GM21786 (cell line): ENCODE results near the gene ABCC4.
"Not testable (repeated sequence)": the region's sequence is repeated elsewhere in the genome, so short reads cannot be mapped to it uniquely, and the experiment has no call there.

Experiments
- ATAC-seq: cut with Tn5 transposase; IDR thresholded peaks from one replicate; pipeline ENCODE4 v1.9.1; 2021; ENCODE audit not compliant: unreplicated experiment

ABCC4 gene

DNA sequence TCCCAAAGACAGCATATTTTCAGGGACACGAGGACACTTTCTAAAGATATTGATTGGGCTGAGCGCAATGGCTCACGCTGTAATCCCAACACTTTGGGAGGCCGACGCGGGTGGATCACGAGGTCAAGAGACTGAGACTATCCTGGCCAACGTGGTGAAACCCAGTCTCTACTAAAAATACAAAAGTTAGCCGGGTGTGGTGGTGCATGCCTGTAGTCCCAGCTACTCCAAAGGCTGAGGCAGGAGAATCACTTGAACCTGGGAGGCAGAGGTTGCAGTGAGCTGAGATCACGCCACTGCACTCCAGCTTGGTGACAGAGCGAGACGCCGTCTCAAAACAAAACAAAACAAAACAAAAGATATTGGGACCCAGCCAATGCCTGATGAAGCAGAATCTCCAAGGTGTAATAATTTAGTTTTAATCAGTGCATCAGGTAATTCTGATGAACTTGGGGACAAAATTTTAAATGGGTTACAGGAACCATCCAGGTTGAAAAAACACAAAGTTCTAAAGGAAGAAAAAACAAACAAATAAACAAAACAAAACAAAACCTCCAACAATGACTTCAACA is 100.8 kb downstream of the ABCC4 start:
- ATAC-seq, result not testable (repeated sequence)

GRCh38 chr13:95199896-95200295 is 101.4 kb downstream of the ABCC4 start:
- no peak for ATAC-seq

DNA sequence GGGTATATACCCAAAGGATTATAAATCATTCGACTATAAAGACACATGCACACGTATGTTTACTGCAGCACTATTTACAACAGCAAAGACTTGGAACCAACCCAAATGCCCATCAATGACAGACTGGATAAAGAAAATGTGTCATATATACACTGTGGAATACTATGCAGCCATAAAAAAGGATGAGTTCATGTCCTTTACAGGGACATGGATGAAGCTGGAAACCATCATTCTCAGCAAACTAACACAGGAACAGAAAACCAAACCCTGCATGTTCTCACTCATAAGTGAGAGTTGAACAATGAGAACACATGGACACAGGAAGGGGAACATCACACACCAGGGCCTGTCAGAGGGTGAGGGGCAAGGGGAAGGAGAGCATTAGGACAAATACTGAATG is 102.6 kb downstream of the ABCC4 start:
- not testable (repeated sequence) for ATAC-seq

GRCh38 chr13:95197548-95197947 is 103.7 kb downstream of the ABCC4 start:
- no peak for ATAC-seq

- ATAC-seq, result no peak
Measured at GRCh38 chr13:95195146-95195545, 106.1 kb downstream of the ABCC4 start.

- ATAC-seq, result no peak
Measured at GRCh38 chr13:95193509-95194230, 107.6 kb downstream of the ABCC4 start.

- ATAC-seq, result no peak
Measured at GRCh38 chr13:95192998-95193397, 108.3 kb downstream of the ABCC4 start.

DNA sequence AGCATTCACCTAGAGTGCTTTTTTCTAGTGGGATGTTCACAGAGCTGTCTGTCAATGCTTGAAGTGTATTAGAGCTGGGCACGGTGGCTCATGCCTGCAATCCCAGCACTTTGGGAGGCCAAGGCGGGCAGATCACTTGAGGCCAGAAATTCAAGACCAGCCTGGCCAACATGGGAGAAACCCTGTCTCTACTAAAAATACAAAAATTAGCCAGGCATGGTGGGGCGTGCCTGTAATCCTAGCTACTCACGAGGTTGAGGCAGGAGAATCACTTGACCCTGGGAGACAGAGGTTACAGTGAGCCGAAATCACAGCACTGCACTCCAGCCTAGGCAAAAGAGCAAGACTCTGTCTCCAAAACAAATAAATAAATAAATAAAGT is 108.7 kb downstream of the ABCC4 start:
- ATAC-seq, result not testable (repeated sequence)

- peak; percentile 95 for ATAC-seq
Measured at GRCh38 chr13:95191821-95192563, 109.3 kb downstream of the ABCC4 start.

DNA sequence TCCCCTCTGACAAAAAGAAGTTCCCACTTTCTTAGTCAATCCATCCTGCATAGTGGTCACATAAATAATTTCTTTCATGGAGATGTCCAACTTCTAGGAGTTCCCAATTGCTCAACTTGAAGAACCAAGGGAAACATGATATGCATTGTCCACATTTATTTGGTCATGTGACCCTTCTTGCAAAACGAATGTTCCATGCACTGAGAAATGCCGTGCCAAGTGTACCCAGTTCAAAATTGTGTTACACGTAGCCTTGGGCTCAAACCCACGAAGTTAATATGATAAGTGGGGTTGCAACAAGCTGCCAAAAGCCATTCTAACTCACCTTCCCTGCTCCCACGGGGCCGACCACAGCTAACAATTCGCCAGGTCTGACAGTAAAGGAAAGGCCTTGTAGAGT is 113.1 kb downstream of the ABCC4 start:
- no peak for ATAC-seq

DNA sequence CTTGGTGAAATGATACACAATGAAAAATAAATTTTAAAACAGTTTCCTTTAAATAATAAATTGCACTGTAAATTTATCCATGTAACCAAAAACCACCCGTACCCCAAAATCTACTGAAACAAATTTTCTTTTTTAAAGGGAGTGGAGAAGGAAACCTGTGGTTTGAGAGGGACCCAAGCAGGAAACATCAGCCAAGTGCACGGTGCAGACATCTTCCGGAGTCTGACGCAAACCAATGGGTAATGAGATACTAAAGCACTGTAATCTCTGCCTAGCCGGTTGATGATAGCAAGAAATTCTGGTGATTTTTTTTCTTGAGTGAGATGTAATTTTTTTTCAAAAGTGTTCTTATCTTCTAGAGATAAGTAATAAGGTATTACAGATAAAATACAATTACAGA is 115.4 kb downstream of the ABCC4 start:
- ATAC-seq, result no peak

GRCh38 chr13:95185311-95185710 is 115.9 kb downstream of the ABCC4 start:
- no peak for ATAC-seq

DNA sequence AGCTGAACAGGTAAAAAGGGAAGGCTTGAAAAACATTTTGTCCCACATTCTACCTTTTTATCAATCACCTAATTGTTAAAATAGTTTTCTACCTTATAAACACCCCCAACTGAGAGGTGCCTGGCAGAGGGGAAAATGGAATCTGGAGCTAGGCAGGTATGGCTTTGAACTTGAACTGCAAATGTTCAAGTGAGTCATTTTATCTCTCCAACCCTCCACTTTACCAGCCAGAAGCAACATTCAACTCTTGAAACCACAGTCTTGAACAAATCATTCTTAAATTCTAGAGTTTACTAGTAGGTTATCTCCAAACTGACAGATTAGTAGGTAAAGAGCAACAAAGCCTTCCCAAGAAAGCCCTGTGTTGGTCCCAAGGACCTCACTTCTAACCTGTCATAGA is 116.9 kb downstream of the ABCC4 start:
- no peak for ATAC-seq

DNA sequence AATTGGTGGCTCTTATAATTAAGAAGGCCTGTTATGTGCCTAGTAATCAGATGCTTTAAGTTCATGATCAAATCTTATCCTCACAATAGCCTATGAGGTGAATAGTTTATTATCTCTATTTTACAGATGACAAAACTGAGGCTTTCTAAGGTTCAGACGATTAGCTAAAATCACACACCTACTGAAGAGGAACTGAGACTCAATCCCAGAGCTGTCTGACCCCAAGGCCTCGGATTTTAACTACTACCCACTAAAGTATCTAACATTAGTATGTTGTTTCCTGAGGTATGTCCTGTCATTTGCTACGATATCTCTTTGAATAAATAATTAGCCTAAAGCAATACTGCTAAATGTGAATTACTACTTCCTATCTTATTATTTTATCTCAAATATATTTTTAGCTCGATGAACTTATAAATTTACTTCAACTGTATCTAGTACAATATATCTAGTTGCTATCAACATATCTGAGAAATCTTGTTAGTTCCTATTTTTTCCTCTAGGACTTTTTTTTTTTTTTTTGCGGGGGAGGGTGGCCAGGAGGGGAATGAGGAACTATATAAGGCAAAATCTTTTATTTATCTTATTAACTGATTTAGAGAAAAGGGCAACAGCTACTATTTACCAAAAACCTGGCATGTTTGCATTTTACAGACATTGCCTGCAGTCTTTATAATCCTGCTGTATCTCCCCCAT is 118.5 kb downstream of the ABCC4 start:
- no peak for ATAC-seq

DNA sequence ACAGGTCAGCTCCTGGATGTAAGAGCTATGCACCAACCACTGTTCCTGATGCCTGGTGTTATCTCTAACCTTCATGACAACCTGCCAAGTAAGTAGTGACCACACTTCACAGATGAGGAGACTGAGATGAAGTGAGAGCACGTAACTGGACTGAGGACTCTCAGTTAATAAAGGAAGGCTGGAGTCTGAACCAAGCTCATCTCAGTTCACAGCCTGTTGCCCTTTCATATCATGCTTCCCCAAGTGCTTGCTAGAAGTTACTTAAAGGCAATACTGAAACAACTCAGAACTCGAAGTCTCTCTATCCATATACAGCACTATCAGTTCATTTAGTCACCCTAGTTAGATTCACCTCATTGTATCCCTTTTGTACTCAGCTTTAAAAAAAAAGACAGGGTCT is 119.7 kb downstream of the ABCC4 start:
- ATAC-seq, result peak; percentile 76

GRCh38 chr13:95180513-95181245 is 120.6 kb downstream of the ABCC4 start:
- no peak for ATAC-seq

GRCh38 chr13:95176611-95177259 is 124.5 kb downstream of the ABCC4 start:
- ATAC-seq, result no peak

GRCh38 chr13:95174517-95174916 is 126.7 kb downstream of the ABCC4 start:
- no peak for ATAC-seq

DNA sequence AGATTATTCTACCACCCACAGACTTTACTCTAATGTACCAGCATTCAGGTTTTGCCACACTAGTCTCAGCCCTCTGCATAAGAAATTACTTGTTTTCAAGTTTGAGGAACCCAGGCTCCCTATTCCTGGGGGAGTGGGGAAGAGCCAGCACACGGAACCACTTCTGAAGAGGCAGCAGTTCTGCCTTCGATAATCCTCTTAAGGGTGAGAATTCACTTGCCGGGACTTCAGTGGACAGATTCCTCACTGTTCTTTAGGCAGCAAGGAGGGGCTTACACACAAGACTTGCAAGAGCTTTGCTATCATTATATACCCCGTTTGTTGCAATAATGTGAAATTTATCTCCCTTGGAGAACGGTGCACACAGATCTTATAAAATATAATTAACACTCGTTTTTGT is 133.1 kb downstream of the ABCC4 start:
- no peak for ATAC-seq

- ATAC-seq, result not testable (repeated sequence)
Measured at GRCh38 chr13:95167003-95167402, 134.2 kb downstream of the ABCC4 start.
